A549 (cell line): ENCODE results near the gene C14orf39. TPM values are rescaled to one million over a fixed set of nuclear protein-coding genes. Genes with fewer than 3 reads are reported as not detected.
A peak's percentile ranks its signal among the peaks of the same experiment; 100 is the strongest.

Source experiments
- ATAC-seq, 2 experiments: fragments of 200-7000 bp in 1 of 2; fragments of >200 bp in 1 of 2; cut with Nextera tagmentation in 1 of 2; cut with Tn5 transposase in 1 of 2; 3 replicates each; pipeline versions ENCODE4 v1.8.0 to v1.9.1; 2018 to 2020; ENCODE audit warnings: mild to moderate bottlenecking in 1 of 2, moderate library complexity in 1 of 2
- CTCF ChIA-PET: fragments of 300-600 bp; sonication (Branson Sonifier 250); formaldehyde crosslinking; extraction: SDS; loops from one replicate; lab custom pipeline; 2021; ENCODE audit warnings: antibody characterized with exemption, inconsistent platforms; lab: Yijun Ruan, JAX
- POLR2A ChIA-PET: fragments of 350-600 bp; formaldehyde crosslinking; extraction: SDS; loops from one replicate; lab custom pipeline; 2021; ENCODE audit warnings: antibody characterized with exemption, inconsistent platforms; lab: Yijun Ruan, JAX
- DNase-seq, 2 experiments: peaks; one replicate each; pipeline versions ENCODE4 v3.0.0 to v3.0.0-alpha.2; 2011 to 2016; ENCODE audit warnings: low read depth in 1 of 2, low spot score in 1 of 2
- FAIRE-seq: peaks from 2 replicates; lab custom pipeline; 2011; peaks lifted over from hg19 to GRCh38; lab: Jason Lieb, UNC
- H3K27ac ChIP-seq, 2 experiments: fragments of >200 bp; sonication (Bioruptor Twin); formaldehyde crosslinking; 3 replicates each; pipeline ENCODE4 v1.5.1; 2016 to 2017
- H3K4me1 ChIP-seq: fragments of >200 bp; sonication (Bioruptor Twin); formaldehyde crosslinking; 3 replicates; pipeline ENCODE4 v1.6.1; 2016
- H3K4me2 ChIP-seq: fragments of >200 bp; sonication (Bioruptor Twin); formaldehyde crosslinking; 3 replicates; pipeline ENCODE4 v1.6.1; 2016
- H3K4me3 ChIP-seq: fragments of >200 bp; sonication (Bioruptor Twin); formaldehyde crosslinking; 3 replicates; pipeline ENCODE4 v1.5.1; 2016
- H3K9me3 ChIP-seq: fragments of >200 bp; sonication (Bioruptor Twin); formaldehyde crosslinking; 3 replicates; pipeline ENCODE4 v1.6.1; 2016
- ATOH8 ChIP-seq: fragments of 250-450 bp; sonication (Bioruptor Pico); IDR thresholded peaks from 2 replicates; pipeline ENCODE4 v1.5.0; 2020; ENCODE audit warnings: low read depth, mild to moderate bottlenecking, moderate library complexity
- BHLHE40 ChIP-seq: IDR thresholded peaks from 2 replicates; pipeline ENCODE4 v1.6.1; 2012; ENCODE audit warnings: low read depth, low read length, inconsistent platforms
- CBX2 ChIP-seq: fragments of 200-600 bp; sonication (generic); IDR thresholded peaks from 2 replicates; pipeline ENCODE4 v1.6.1; 2016; ENCODE audit warnings: low read depth, mild to moderate bottlenecking, borderline replicate concordance
- CHD2 ChIP-seq: fragments of 150-350 bp; IDR thresholded peaks from 2 replicates; pipeline ENCODE4 v1.6.1; 2014; ENCODE audit warnings: low read length; ENCODE audit not compliant: partially characterized antibody
- E2F6 ChIP-seq: IDR thresholded peaks from 2 replicates; pipeline ENCODE4 v1.6.1; 2012; ENCODE audit warnings: low read depth, borderline replicate concordance
- ESRRA ChIP-seq: fragments of 150-350 bp; IDR thresholded peaks from 2 replicates; pipeline ENCODE4 v1.6.1; 2014; ENCODE audit warnings: mild to moderate bottlenecking, low read length, borderline replicate concordance
- FOSB ChIP-seq: fragments of 250-450 bp; sonication (Bioruptor Pico); IDR thresholded peaks from 2 replicates; pipeline ENCODE4 v1.5.0; 2020; ENCODE audit warnings: mild to moderate bottlenecking, moderate library complexity
- GATA3 ChIP-seq: IDR thresholded peaks from 2 replicates; pipeline ENCODE4 v1.6.1; 2012; ENCODE audit warnings: borderline replicate concordance
- JUN ChIP-seq, 2 experiments: fragments of >200 bp; sonication (Bioruptor Twin); formaldehyde crosslinking; IDR thresholded peaks; 2 replicates in 1 of 2; 3 replicates in 1 of 2; pipeline ENCODE4 v1.6.1; 2016 to 2017
- JUNB ChIP-seq: fragments of >200 bp; sonication (Bioruptor Twin); formaldehyde crosslinking; IDR thresholded peaks from 2 replicates; pipeline ENCODE4 v1.6.1; 2016
- MAFK ChIP-seq: fragments of 450-650 bp; IDR thresholded peaks from 2 replicates; pipeline ENCODE4 v1.6.1; 2014; ENCODE audit not compliant: partially characterized antibody
- MAX ChIP-seq: IDR thresholded peaks from 2 replicates; pipeline ENCODE4 v1.6.1; 2012
- MAZ ChIP-seq: fragments of 150-350 bp; IDR thresholded peaks from 2 replicates; pipeline ENCODE4 v1.6.1; 2014; ENCODE audit warnings: antibody characterized with exemption, low read depth, low read length, borderline replicate concordance
- NPAS2 ChIP-seq: fragments of 250-450 bp; sonication (Bioruptor Pico); IDR thresholded peaks from 2 replicates; pipeline ENCODE4 v1.8.0; 2022; ENCODE audit warnings: mild to moderate bottlenecking, moderate library complexity, borderline replicate concordance
- NR3C1 ChIP-seq: fragments of >200 bp; sonication (Bioruptor Twin); formaldehyde crosslinking; IDR thresholded peaks from 3 replicates; pipeline ENCODE4 v1.6.1; 2017
- POLR2A ChIP-seq: IDR thresholded peaks from 2 replicates; pipeline ENCODE4 v1.6.1; 2012; ENCODE audit warnings: mild to moderate bottlenecking, low read length
- RAD21 ChIP-seq, 2 experiments: fragments of >200 bp in 1 of 2; sonication (Bioruptor Twin) in 1 of 2; formaldehyde crosslinking in 1 of 2; IDR thresholded peaks in 1 of 2; conservative IDR thresholded peaks in 1 of 2; 2 replicates in 1 of 2; 3 replicates in 1 of 2; pipeline ENCODE4 v1.6.1; 2012 to 2018; ENCODE audit warnings: inconsistent platforms in 1 of 2
- SMC3 ChIP-seq: fragments of >200 bp; sonication (Bioruptor Twin); formaldehyde crosslinking; IDR thresholded peaks from 3 replicates; pipeline ENCODE4 v1.6.1; 2018; ENCODE audit warnings: inconsistent platforms
- ZSCAN20 ChIP-seq: fragments of 250-450 bp; sonication (Bioruptor Pico); IDR thresholded peaks from 2 replicates; pipeline ENCODE4 v1.8.0; 2022; ENCODE audit warnings: mild to moderate bottlenecking, moderate library complexity
- WGBS: methylation state at CpG from one replicate; pipeline ENCODE4 v1.1.6; 2017; ENCODE audit errors: missing lambda C conversion rate; 5-methylcytosine and 5-hydroxymethylcytosine counted together
- polyA plus RNA-seq, 4 experiments: library from polyadenylated mRNA; depleted of rRNA in 3 of 4; stranded (reverse); fragments of >200 nt; fragmentation: RNase III in 1 of 4; extraction: RNeasy Plus Mini Kit Qiagen cat#74134 plus additional on column Dnase treatment in 1 of 4; gene quantifications; 2 replicates in 3 of 4; 3 replicates in 1 of 4; pipeline ENCODE4 v1.2.3, GENCODE V29; 2011 to 2017
- TF ChIP-seq, protein P1 (sequence below): fragments of 150-350 bp; IDR thresholded peaks from 2 replicates; pipeline ENCODE4 v1.6.1; 2014; ENCODE audit warnings: low read depth, mild to moderate bottlenecking, low read length
- TF ChIP-seq, protein P2 (sequence below): fragments of >200 bp; sonication (Bioruptor Twin); formaldehyde crosslinking; IDR thresholded peaks from 3 replicates; pipeline ENCODE4 v1.5.1; 2016

C14orf39 gene
- polyA plus RNA-seq, 2 of the 4 experiments (the other 2 are of a cell fraction) = not detected

DNA sequence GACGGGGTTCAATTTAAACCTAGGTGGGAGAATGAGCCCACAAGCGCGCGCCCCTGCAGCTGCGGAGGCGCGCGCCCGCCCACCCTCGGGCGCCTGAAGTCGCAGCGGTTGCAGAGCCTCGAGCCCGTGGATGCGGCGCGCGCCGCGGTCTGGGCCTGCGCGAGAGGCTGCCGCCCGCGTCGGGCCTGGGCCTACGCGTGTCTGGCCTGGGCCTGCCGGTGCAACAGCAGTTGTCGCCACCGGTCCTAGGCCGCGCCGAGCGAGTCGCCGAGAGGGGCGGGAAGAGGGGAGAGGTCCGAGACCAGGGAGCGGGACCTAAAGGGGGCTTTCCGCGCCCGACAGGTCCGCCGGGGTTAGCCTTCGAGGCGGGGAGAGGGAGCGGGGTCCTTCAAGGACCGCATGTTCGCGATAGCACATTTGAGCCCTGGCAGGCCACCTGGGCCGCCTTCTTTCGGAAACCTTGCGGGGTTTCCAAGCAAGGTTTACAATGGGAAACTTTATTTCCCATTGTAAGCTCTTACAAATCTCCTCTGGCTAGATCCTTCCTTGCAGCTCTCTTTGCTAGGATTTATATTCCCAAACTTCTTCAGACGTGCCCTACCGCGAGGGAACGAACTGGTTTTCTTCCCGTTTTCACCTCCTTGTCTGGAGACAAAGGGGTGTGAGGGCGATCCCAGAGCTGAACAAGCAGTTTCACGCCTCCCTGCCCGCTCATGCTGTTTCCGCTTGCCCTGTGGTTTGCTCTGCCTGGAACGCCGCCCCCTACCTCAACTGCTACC, 29.8 kb upstream of the C14orf39 start:
- FAIRE-seq = no peak
- Histone ChIP-seq H3K9me3 (no peaks in the 10 kb centered on the region), H3K27ac (no peak overlapping the region), H3K4me2 (peak overlapping the region; percentile 99; the same call in 2 of the 3 replicates), H3K4me1 (no peaks in the 10 kb centered on the region), H3K4me3 (no peak overlapping the region)
- ChIA-PET CTCF (interaction anchor here (0.6 to 1.5 kb wide), 7 partner anchors 11 to 1314 kb away, joined by 3 to 8 read pairs (median 3); no protein-coding TSS in a partner anchor), POLR2A (no interaction called here)
- no peak; a peak in 1 of 6 replicates for ATAC-seq
- no peak for DNase-seq
- 95% methylated on average over 64 of the region's 66 CpGs for WGBS
- TF ChIP-seq, protein P1, sequence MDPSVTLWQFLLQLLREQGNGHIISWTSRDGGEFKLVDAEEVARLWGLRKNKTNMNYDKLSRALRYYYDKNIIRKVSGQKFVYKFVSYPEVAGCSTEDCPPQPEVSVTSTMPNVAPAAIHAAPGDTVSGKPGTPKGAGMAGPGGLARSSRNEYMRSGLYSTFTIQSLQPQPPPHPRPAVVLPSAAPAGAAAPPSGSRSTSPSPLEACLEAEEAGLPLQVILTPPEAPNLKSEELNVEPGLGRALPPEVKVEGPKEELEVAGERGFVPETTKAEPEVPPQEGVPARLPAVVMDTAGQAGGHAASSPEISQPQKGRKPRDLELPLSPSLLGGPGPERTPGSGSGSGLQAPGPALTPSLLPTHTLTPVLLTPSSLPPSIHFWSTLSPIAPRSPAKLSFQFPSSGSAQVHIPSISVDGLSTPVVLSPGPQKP = no peak
- TF ChIP-seq MAZ (no peak), ZSCAN20 (CRISPR knock-in tag) (no peak), NPAS2 (CRISPR knock-in tag) (no peak), FOSB (CRISPR knock-in tag) (no peak), CBX2 (no peak), CHD2 (no peak), BHLHE40 (no peak), NR3C1 (no peak), POLR2A (no peak), ESRRA (no peak), E2F6 (no peak), JUNB (no peak), GATA3 (no peak), MAFK (no peak)

- WGBS = 27% methylated on average over 44 of the region's 79 CpGs
- H3K27ac ChIP-seq = peak overlapping the region; percentile 34 to 77; a peak in 4 of 6 replicates
- FAIRE-seq (no peak), DNase-seq (peak; percentile 17 to 51)
- H3K4me2 ChIP-seq = peak overlapping the region; percentile 99
- POLR2A ChIA-PET = no interaction called here
- TF ChIP-seq JUN (IDR thresholded peaks at IDR 0.05) (0 out of 5 replicates have a peak, but pooled peaks of 1 of the 2 experiments have one; percentile 25), ATOH8 (CRISPR knock-in tag) (no peak), BHLHE40 (no peak), SMC3 (peak; percentile 12; the same call in 1 of the 3 replicates), RAD21 (conservative IDR thresholded peaks at IDR 0.05 in 1 of 2, IDR thresholded peaks at IDR 0.05 in 1 of 2) (peak; percentile 32 to 39; a peak in 4 of 5 replicates), MAX (0 out of 2 replicates have a peak, but pooled peaks have one; percentile 28)
- TF ChIP-seq, protein P2, sequence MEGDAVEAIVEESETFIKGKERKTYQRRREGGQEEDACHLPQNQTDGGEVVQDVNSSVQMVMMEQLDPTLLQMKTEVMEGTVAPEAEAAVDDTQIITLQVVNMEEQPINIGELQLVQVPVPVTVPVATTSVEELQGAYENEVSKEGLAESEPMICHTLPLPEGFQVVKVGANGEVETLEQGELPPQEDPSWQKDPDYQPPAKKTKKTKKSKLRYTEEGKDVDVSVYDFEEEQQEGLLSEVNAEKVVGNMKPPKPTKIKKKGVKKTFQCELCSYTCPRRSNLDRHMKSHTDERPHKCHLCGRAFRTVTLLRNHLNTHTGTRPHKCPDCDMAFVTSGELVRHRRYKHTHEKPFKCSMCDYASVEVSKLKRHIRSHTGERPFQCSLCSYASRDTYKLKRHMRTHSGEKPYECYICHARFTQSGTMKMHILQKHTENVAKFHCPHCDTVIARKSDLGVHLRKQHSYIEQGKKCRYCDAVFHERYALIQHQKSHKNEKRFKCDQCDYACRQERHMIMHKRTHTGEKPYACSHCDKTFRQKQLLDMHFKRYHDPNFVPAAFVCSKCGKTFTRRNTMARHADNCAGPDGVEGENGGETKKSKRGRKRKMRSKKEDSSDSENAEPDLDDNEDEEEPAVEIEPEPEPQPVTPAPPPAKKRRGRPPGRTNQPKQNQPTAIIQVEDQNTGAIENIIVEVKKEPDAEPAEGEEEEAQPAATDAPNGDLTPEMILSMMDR = peak; percentile 62
- TF ChIP-seq, all 56 proteins: peak for 5
- H3K4me3 ChIP-seq = peak overlapping the region; percentile 62
- ATAC-seq = peak; percentile 92 to 96
- no peaks in the 10 kb centered on the region for H3K9me3 ChIP-seq
- no peaks in the 10 kb centered on the region for H3K4me1 ChIP-seq
- CTCF ChIA-PET = interaction anchor here (0.6 to 1.2 kb wide), 5 partner anchors 11 to 754 kb away, joined by 3 to 6 read pairs (median 3); no protein-coding TSS in a partner anchor
Observed at GRCh38 chr14:60514741-60515491, 29.1 kb upstream of the C14orf39 start.
